ENCODE measurements around the gene SPINDOC. TPM values are rescaled to one million over a fixed set of nuclear protein-coding genes. Genes with fewer than 3 reads are reported as not detected.

The SPINDOC gene
- total RNA-seq, 1 donor, result 17.7 TPM

GRCh38 chr11:63875506-63876065 is 62.3 kb downstream of the SPINDOC start:
- Histone ChIP-seq H3K4me3 (ENCODE audit: insufficient read depth, low read length) (no peak overlapping the region), H3K27ac (ENCODE audit: low read depth, low read length) (no peak overlapping the region), H3K4me1 (ENCODE audit: insufficient read depth, low read length) (peaks cover 41% of the 10 kb centered on the region), H3K79me2 (ENCODE audit: insufficient read depth, low read length) (peaks cover 83% of the 10 kb centered on the region), H3K4me2 (ENCODE audit: insufficient read depth, low read length) (no peak overlapping the region), H3K27me3 (ENCODE audit: insufficient read depth, low read length) (no peaks in the 10 kb centered on the region), H3K9me3 (ENCODE audit: low read depth, low read length) (no peaks in the 10 kb centered on the region), H3K36me3 (ENCODE audit: insufficient read depth, low read length) (no peaks in the 10 kb centered on the region), H2AFZ (ENCODE audit: low read length) (no peak overlapping the region), H4K20me1 (ENCODE audit: insufficient read depth, low read length) (peaks cover 73% of the 10 kb centered on the region)
- no peak for DNase-seq (ENCODE audit: insufficient read length, low spot score, missing footprints)
- TF ChIP-seq CTCF (IDR thresholded peaks at IDR 0.05; ENCODE audit: extremely low read depth, low read depth, low read length), result no peak

- Histone ChIP-seq H3K27me3 (ENCODE audit: insufficient read depth, low read length) (no peaks in the 10 kb centered on the region), H3K79me2 (ENCODE audit: insufficient read depth, low read length) (peaks cover 84% of the 10 kb centered on the region), H3K36me3 (ENCODE audit: insufficient read depth, low read length) (no peaks in the 10 kb centered on the region), H2AFZ (ENCODE audit: low read length) (no peak overlapping the region), H4K20me1 (ENCODE audit: insufficient read depth, low read length) (peaks cover 71% of the 10 kb centered on the region), H3K4me3 (ENCODE audit: insufficient read depth, low read length) (no peak overlapping the region), H3K27ac (ENCODE audit: low read depth, low read length) (no peak overlapping the region), H3K9me3 (ENCODE audit: low read depth, low read length) (no peaks in the 10 kb centered on the region), H3K4me2 (ENCODE audit: insufficient read depth, low read length) (no peak overlapping the region), H3K4me1 (ENCODE audit: insufficient read depth, low read length) (peaks cover 34% of the 10 kb centered on the region)
- TF ChIP-seq CTCF (IDR thresholded peaks at IDR 0.05; ENCODE audit: extremely low read depth, low read depth, low read length), result no peak
- no peak for DNase-seq (ENCODE audit: insufficient read length, low spot score, missing footprints)
Observed at GRCh38 chr11:63876616-63877015, 63.4 kb downstream of the SPINDOC start.

Small RNAs within 50 kb of the gene (small RNA-seq; reads per million reads assigned to genes)
- not detected for gene AP006289.1
- gene RN7SL596P, result not detected

Other genes starting within 250 kb of the SPINDOC start
- 25.6 and 34.4 TPM in 2 replicates for gene PLAAT3, start 199.0 kb upstream of the SPINDOC start, total RNA-seq
- gene ATL3, start 142.1 kb upstream of the SPINDOC start, total RNA-seq, result 276 and 300 TPM in 2 replicates
- 101 and 108 TPM in 2 replicates for gene RTN3, start 132.0 kb upstream of the SPINDOC start, total RNA-seq
- 14.5 and 15.3 TPM in 2 replicates for gene ZFTA, start 44.7 kb upstream of the SPINDOC start, total RNA-seq
- gene MARK2, start 25.7 kb downstream of the SPINDOC start, total RNA-seq, result 13.8 and 14.8 TPM in 2 replicates
- gene RCOR2, start 103.7 kb downstream of the SPINDOC start, total RNA-seq, result under 0.01 TPM in 2 replicates
- 11.9 and 12.1 TPM in 2 replicates for gene NAA40, start 125.5 kb downstream of the SPINDOC start, total RNA-seq
- 159 and 190 TPM in 2 replicates for gene COX8A, start 161.2 kb downstream of the SPINDOC start, total RNA-seq
- 32.1 and 34.4 TPM in 2 replicates for gene OTUB1, start 173.0 kb downstream of the SPINDOC start, total RNA-seq
- under 0.01 and 0.29 TPM in 2 replicates for gene FLRT1, start 222.5 kb downstream of the SPINDOC start, total RNA-seq

Data from osteoblast (primary cell).